Trophoblast cell (in vitro differentiated cells and primary cell): ENCODE data around the gene MRPL43.

Experiments
- DNase-seq, 2 donors: peaks; one replicate each; pipeline ENCODE4 v3.0.0-alpha.2; 2016
- H2AFZ ChIP-seq: 2 replicates; pipeline ENCODE4 v1.6.1; 2013; ENCODE audit warnings: low read length, moderate library complexity, mild to moderate bottlenecking; ENCODE audit not compliant: insufficient read depth, poor library complexity
- H2AK5ac ChIP-seq: 2 replicates; pipeline ENCODE4 v1.6.1; 2013; ENCODE audit warnings: mild to moderate bottlenecking, low read length
- H2BK120ac ChIP-seq: 2 replicates; pipeline ENCODE4 v1.6.1; 2013; ENCODE audit warnings: low read length, mild to moderate bottlenecking, moderate library complexity; ENCODE audit not compliant: insufficient read depth, poor library complexity
- H2BK12ac ChIP-seq: 2 replicates; pipeline ENCODE4 v1.6.1; 2013; ENCODE audit warnings: mild to moderate bottlenecking, low read length, moderate library complexity
- H2BK5ac ChIP-seq: 2 replicates; pipeline ENCODE4 v1.6.1; 2013; ENCODE audit warnings: low read length, low read depth, moderate library complexity, mild to moderate bottlenecking; ENCODE audit not compliant: poor library complexity
- H3K14ac ChIP-seq: 2 replicates; pipeline ENCODE4 v1.6.1; 2013; ENCODE audit warnings: mild to moderate bottlenecking, low read length
- H3K18ac ChIP-seq: 2 replicates; pipeline ENCODE4 v1.6.1; 2013; ENCODE audit warnings: mild to moderate bottlenecking, low read length
- H3K23ac ChIP-seq: 2 replicates; pipeline ENCODE4 v1.6.1; 2013; ENCODE audit warnings: low read length
- H3K27ac ChIP-seq: 2 replicates; pipeline ENCODE4 v1.5.1; 2013; ENCODE audit warnings: low read depth, mild to moderate bottlenecking, inconsistent platforms, low read length, moderate library complexity
- H3K27me3 ChIP-seq: 2 replicates; pipeline ENCODE4 v1.6.1; 2013; ENCODE audit warnings: inconsistent platforms, mild to moderate bottlenecking, low read length, moderate library complexity; ENCODE audit not compliant: insufficient read depth
- H3K36me3 ChIP-seq, 2 experiments: 1 replicate in 1 of 2; 2 replicates in 1 of 2; pipeline ENCODE4 v1.6.1; 2013; ENCODE audit warnings: low read length in 2 of 2, mild to moderate bottlenecking in 2 of 2, moderate library complexity in 1 of 2; ENCODE audit not compliant: insufficient read depth in 2 of 2, control insufficient read depth in 1 of 2
- H3K4ac ChIP-seq: 2 replicates; pipeline ENCODE4 v1.6.1; 2013; ENCODE audit warnings: low read depth, mild to moderate bottlenecking, low read length, moderate library complexity
- H3K4me1 ChIP-seq, 2 experiments: 1 replicate in 1 of 2; 2 replicates in 1 of 2; pipeline ENCODE4 v1.6.1; 2013; ENCODE audit warnings: low read length in 2 of 2, mild to moderate bottlenecking in 2 of 2, moderate library complexity in 1 of 2; ENCODE audit not compliant: insufficient read depth in 2 of 2, control insufficient read depth in 1 of 2
- H3K4me2 ChIP-seq: 2 replicates; pipeline ENCODE4 v1.6.1; 2013; ENCODE audit warnings: inconsistent platforms, mild to moderate bottlenecking, low read length, moderate library complexity
- H3K4me3 ChIP-seq: 2 replicates; pipeline ENCODE4 v1.5.1; 2013; ENCODE audit warnings: mild to moderate bottlenecking, low read depth, low read length, inconsistent platforms
- H3K79me1 ChIP-seq: one replicate; pipeline ENCODE4 v1.6.1; 2013; ENCODE audit warnings: low read length
- H3K79me2 ChIP-seq: 2 replicates; pipeline ENCODE4 v1.6.1; 2013; ENCODE audit warnings: low read length, mild to moderate bottlenecking; ENCODE audit not compliant: control insufficient read depth, insufficient read depth, poor library complexity
- H3K9ac ChIP-seq: 2 replicates; pipeline ENCODE4 v1.6.1; 2013; ENCODE audit warnings: mild to moderate bottlenecking, low read length
- H3K9me3 ChIP-seq: 2 replicates; pipeline ENCODE4 v1.6.1; 2013; ENCODE audit warnings: low read depth, mild to moderate bottlenecking, control low read depth, inconsistent platforms, low read length; ENCODE audit not compliant: insufficient read depth
- H4K12ac ChIP-seq: 2 replicates; pipeline ENCODE4 v1.6.1; 2013; ENCODE audit warnings: low read depth, mild to moderate bottlenecking, low read length, moderate library complexity
- H4K8ac ChIP-seq: 2 replicates; pipeline ENCODE4 v1.6.1; 2013; ENCODE audit warnings: low read depth, mild to moderate bottlenecking, low read length, moderate library complexity
- H4K91ac ChIP-seq: one replicate; pipeline ENCODE4 v1.6.1; 2013; ENCODE audit warnings: low read depth, mild to moderate bottlenecking, low read length, moderate library complexity
- WGBS: extraction: QIAGEN DNeasy Blood & Tissue Kit; methylation state at CpG from one replicate; pipeline ENCODE4 v1.1.7; 2013; ENCODE audit warnings: missing lambda C conversion rate; ENCODE audit not compliant: insufficient read length, insufficient coverage; ENCODE audit errors: extremely low coverage; 5-methylcytosine and 5-hydroxymethylcytosine counted together

Gene MRPL43

GRCh38 chr10:100966887-100967286 lies 20.4 kb downstream of the MRPL43 start:
- peaks cover 3% of the 10 kb centered on the region for H3K79me2 ChIP-seq
- H3K4ac ChIP-seq = no peak overlapping the region
- H3K27me3 ChIP-seq = no peaks in the 10 kb centered on the region
- no peak overlapping the region for H3K4me3 ChIP-seq
- no CpG with 5 or more reads among the region's 2 CpGs for WGBS
- H4K12ac ChIP-seq = no peak overlapping the region
- H3K9me3 ChIP-seq = no peaks in the 10 kb centered on the region
- no peak overlapping the region for H2BK12ac ChIP-seq
- no peak overlapping the region for H2AK5ac ChIP-seq
- no peak overlapping the region for H3K18ac ChIP-seq
- peaks cover 8 to 10% of the 10 kb centered on the region in 2 experiments for H3K4me1 ChIP-seq
- no peak overlapping the region for H2BK120ac ChIP-seq
- no peaks in the 10 kb centered on the region for H3K79me1 ChIP-seq
- no peak overlapping the region for H2BK5ac ChIP-seq
- no peak overlapping the region for H2AFZ ChIP-seq
- no peak overlapping the region for H3K14ac ChIP-seq
- peaks cover 0 to 5% of the 10 kb centered on the region in 2 experiments for H3K36me3 ChIP-seq
- H3K9ac ChIP-seq = no peak overlapping the region
- no peak for DNase-seq
- no peak overlapping the region for H3K27ac ChIP-seq
- H4K8ac ChIP-seq = no peak overlapping the region
- no peak overlapping the region for H4K91ac ChIP-seq
- H3K23ac ChIP-seq = no peak overlapping the region
- no peak overlapping the region for H3K4me2 ChIP-seq

- H2BK5ac ChIP-seq = no peak overlapping the region
- no peak overlapping the region for H3K9ac ChIP-seq
- H2BK120ac ChIP-seq = no peak overlapping the region
- H3K4ac ChIP-seq = no peak overlapping the region
- DNase-seq = no peak
- no CpG with 5 or more reads among the region's 5 CpGs for whole genome bisulfite sequencing
- no peak overlapping the region for H3K18ac ChIP-seq
- no peaks in the 10 kb centered on the region for H3K27me3 ChIP-seq
- H3K4me2 ChIP-seq = no peak overlapping the region
- H4K91ac ChIP-seq = no peak overlapping the region
- no peak overlapping the region for H4K12ac ChIP-seq
- no peak overlapping the region for H3K14ac ChIP-seq
- no peak overlapping the region for H2AFZ ChIP-seq
- no peak overlapping the region for H3K23ac ChIP-seq
- H3K79me2 ChIP-seq = peaks cover 3% of the 10 kb centered on the region
- peaks cover 0 to 6% of the 10 kb centered on the region in 2 experiments for H3K36me3 ChIP-seq
- no peaks in the 10 kb centered on the region for H3K79me1 ChIP-seq
- no peak overlapping the region for H2BK12ac ChIP-seq
- H3K9me3 ChIP-seq = no peaks in the 10 kb centered on the region
- no peak overlapping the region for H3K27ac ChIP-seq
- H4K8ac ChIP-seq = no peak overlapping the region
- peaks cover 8 to 10% of the 10 kb centered on the region in 2 experiments for H3K4me1 ChIP-seq
- no peak overlapping the region for H3K4me3 ChIP-seq
- H2AK5ac ChIP-seq = no peak overlapping the region
Observed at GRCh38 chr10:100965820-100966219, 21.5 kb downstream of the MRPL43 start.

GRCh38 chr10:100963826-100964225 lies 23.5 kb downstream of the MRPL43 start:
- Histone ChIP-seq H3K18ac (no peak overlapping the region), H3K4me3 (no peak overlapping the region), H3K4me2 (no peak overlapping the region), H3K79me1 (no peaks in the 10 kb centered on the region), H2BK5ac (no peak overlapping the region), H2BK120ac (no peak overlapping the region), H3K4ac (no peak overlapping the region), H3K9me3 (no peaks in the 10 kb centered on the region), H4K91ac (no peak overlapping the region), H3K36me3 (peaks cover 0 to 7% of the 10 kb centered on the region in 2 experiments), H2BK12ac (no peak overlapping the region), H3K27ac (no peak overlapping the region), H4K8ac (no peak overlapping the region), H3K14ac (no peak overlapping the region), H3K27me3 (no peaks in the 10 kb centered on the region), H3K4me1 (peaks cover 1 to 4% of the 10 kb centered on the region in 2 experiments), H4K12ac (no peak overlapping the region), H3K79me2 (no peaks in the 10 kb centered on the region), H3K9ac (no peak overlapping the region), H2AK5ac (no peak overlapping the region), H2AFZ (no peak overlapping the region), H3K23ac (no peak overlapping the region)
- WGBS = no CpG with 5 or more reads among the region's 1 CpG
- no peak for DNase-seq

GRCh38 chr10:100962351-100963080 lies 24.8 kb downstream of the MRPL43 start:
- DNase-seq = no peak
- no peaks in the 10 kb centered on the region for H3K79me2 ChIP-seq
- peaks cover under 1 to 8% of the 10 kb centered on the region in 2 experiments for H3K36me3 ChIP-seq
- H3K4ac ChIP-seq = no peak overlapping the region
- no peak overlapping the region for H4K12ac ChIP-seq
- H3K4me2 ChIP-seq = no peak overlapping the region
- no peak overlapping the region for H3K4me3 ChIP-seq
- no peak overlapping the region for H3K23ac ChIP-seq
- H4K8ac ChIP-seq = no peak overlapping the region
- H4K91ac ChIP-seq = no peak overlapping the region
- no CpG with 5 or more reads among the region's 4 CpGs for WGBS
- H2BK120ac ChIP-seq = no peak overlapping the region
- no peak overlapping the region for H3K18ac ChIP-seq
- peaks cover 0 to 4% of the 10 kb centered on the region in 2 experiments for H3K4me1 ChIP-seq
- no peak overlapping the region for H2BK12ac ChIP-seq
- H2AFZ ChIP-seq = no peak overlapping the region
- no peaks in the 10 kb centered on the region for H3K79me1 ChIP-seq
- H2AK5ac ChIP-seq = no peak overlapping the region
- H3K14ac ChIP-seq = no peak overlapping the region
- H3K27ac ChIP-seq = no peak overlapping the region
- H3K27me3 ChIP-seq = no peaks in the 10 kb centered on the region
- no peak overlapping the region for H2BK5ac ChIP-seq
- H3K9me3 ChIP-seq = no peaks in the 10 kb centered on the region
- no peak overlapping the region for H3K9ac ChIP-seq
